RWPE2 (cell line): ENCODE results near the gene CSNK1D.
"Not testable (repeated sequence)": the region's sequence is repeated elsewhere in the genome, so short reads cannot be mapped to it uniquely, and the experiment has no call there.

Source experiments
- ATAC-seq: fragments of 200-7000 bp; cut with Tn5 transposase; 3 replicates; pipeline ENCODE4 v1.9.1; 2021; ENCODE audit warnings: low read depth
- DNase-seq: peaks from one replicate; pipeline ENCODE4 v3.0.0-alpha.2; 2020; ENCODE audit warnings: low spot score
- H3K27ac ChIP-seq: fragments of 450-650 bp; 2 replicates; pipeline ENCODE4 v1.5.1; 2017; ENCODE audit warnings: mild to moderate bottlenecking; ENCODE audit not compliant: poor library complexity, severe bottlenecking
- H3K27me3 ChIP-seq: fragments of 250-450 bp; sonication (Bioruptor Pico); 2 replicates; pipeline ENCODE4 v1.5.1; 2021; ENCODE audit warnings: mild to moderate bottlenecking, moderate library complexity; ENCODE audit not compliant: insufficient read depth, poor library complexity, severe bottlenecking
- H3K36me3 ChIP-seq: fragments of 250-450 bp; sonication (Bioruptor Pico); 2 replicates; pipeline ENCODE4 v1.5.1; 2020; ENCODE audit warnings: low read depth, mild to moderate bottlenecking, moderate library complexity
- H3K4me1 ChIP-seq: fragments of 250-450 bp; sonication (Bioruptor Pico); 2 replicates; pipeline ENCODE4 v1.5.1; 2021; ENCODE audit warnings: mild to moderate bottlenecking, moderate library complexity; ENCODE audit not compliant: insufficient read depth, poor library complexity, severe bottlenecking
- H3K4me3 ChIP-seq: fragments of 250-450 bp; sonication (Bioruptor Pico); 2 replicates; pipeline ENCODE4 v1.5.1; 2021; ENCODE audit warnings: mild to moderate bottlenecking, moderate library complexity; ENCODE audit not compliant: severe bottlenecking
- H3K9me3 ChIP-seq: fragments of 250-450 bp; sonication (Bioruptor Pico); 2 replicates; pipeline ENCODE4 v1.5.1; 2021; ENCODE audit warnings: mild to moderate bottlenecking, moderate library complexity; ENCODE audit not compliant: severe bottlenecking
- TF ChIP-seq, protein P1 (sequence below): fragments of 450-650 bp; IDR thresholded peaks from one replicate; pipeline ENCODE4 v1.5.1; 2017; ENCODE audit warnings: mild to moderate bottlenecking, moderate library complexity; ENCODE audit not compliant: poor library complexity, severe bottlenecking

CSNK1D gene

DNA sequence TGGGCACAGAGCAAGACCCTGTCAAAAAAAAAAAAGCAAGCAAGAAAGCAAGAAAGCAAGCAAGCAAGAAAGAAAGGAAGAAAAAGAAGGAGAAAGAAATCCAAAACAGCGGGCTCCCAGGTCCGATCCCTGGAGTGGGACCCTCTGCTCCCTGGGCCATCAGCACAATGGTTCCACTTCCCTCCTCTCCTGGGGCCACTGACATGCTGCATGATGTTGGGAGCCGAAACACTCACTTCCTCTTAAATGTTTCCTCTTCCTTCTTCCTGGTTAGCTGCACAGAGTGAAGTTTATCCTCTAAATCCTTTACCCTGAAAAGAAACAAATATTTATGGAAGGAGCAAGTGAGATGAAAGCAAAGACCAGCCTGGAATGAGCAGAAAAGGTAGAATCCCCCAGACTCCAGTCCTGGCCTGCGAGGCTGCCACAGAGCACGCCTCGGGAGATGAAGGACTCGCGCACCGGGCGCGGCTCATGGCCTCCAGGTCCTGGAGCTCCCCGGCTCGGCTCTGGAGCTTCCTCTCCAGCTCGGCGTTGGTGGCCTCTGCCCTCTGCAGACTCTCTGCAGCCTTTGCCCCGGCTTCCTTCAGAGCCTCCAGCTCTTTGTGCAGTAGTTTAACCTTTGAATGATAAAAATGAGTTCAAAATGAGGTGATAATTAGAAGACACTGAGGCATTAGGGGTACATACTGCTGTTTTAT lies 79.8 kb downstream of the CSNK1D start:
- Histone ChIP-seq H3K36me3 (peaks cover 50% of the 10 kb centered on the region), H3K27ac (no peak overlapping the region), H3K9me3 (no peaks in the 10 kb centered on the region), H3K27me3 (no peaks in the 10 kb centered on the region), H3K4me3 (no peak overlapping the region), H3K4me1 (no peaks in the 10 kb centered on the region)
- TF ChIP-seq, protein P1, sequence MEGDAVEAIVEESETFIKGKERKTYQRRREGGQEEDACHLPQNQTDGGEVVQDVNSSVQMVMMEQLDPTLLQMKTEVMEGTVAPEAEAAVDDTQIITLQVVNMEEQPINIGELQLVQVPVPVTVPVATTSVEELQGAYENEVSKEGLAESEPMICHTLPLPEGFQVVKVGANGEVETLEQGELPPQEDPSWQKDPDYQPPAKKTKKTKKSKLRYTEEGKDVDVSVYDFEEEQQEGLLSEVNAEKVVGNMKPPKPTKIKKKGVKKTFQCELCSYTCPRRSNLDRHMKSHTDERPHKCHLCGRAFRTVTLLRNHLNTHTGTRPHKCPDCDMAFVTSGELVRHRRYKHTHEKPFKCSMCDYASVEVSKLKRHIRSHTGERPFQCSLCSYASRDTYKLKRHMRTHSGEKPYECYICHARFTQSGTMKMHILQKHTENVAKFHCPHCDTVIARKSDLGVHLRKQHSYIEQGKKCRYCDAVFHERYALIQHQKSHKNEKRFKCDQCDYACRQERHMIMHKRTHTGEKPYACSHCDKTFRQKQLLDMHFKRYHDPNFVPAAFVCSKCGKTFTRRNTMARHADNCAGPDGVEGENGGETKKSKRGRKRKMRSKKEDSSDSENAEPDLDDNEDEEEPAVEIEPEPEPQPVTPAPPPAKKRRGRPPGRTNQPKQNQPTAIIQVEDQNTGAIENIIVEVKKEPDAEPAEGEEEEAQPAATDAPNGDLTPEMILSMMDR, result no peak
- DNase-seq, result no peak
- ATAC-seq, result no peak

DNA sequence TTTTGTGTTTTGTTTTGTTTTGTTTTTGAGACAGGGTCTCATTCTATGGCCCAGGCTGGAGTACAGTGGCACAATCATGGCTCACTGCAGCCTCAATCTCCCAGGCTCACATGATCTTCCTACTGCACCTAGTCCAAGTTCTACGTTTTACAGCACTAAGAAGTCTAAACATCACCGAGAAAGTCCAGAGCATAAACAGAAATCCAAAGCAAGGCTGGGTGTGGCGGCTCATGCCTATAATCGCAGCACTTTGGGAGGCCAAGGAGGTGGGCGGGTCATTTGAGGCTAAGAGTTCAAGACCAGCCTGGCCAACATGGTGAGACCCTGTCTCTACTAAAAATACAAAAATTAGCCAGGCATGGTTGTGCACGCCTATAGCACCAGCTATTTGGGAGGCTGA lies 80.5 kb downstream of the CSNK1D start:
- H3K27ac ChIP-seq, DNase-seq, H3K4me3 ChIP-seq, H3K27me3 ChIP-seq, ATAC-seq, H3K9me3 ChIP-seq, H3K4me1 ChIP-seq: not testable (repeated sequence)
- H3K36me3 ChIP-seq, result peaks cover 46% of the 10 kb centered on the region
